GM12878 (cell line): Measurements from ENCODE around the gene ATP8A1. TPM values are rescaled to one million over a fixed set of nuclear protein-coding genes. Genes with fewer than 3 reads are reported as not detected.
A peak's percentile ranks its signal among the peaks of the same experiment; 100 is the strongest.

Experiments
- BCL3 ChIP-seq: IDR thresholded peaks from 2 replicates; pipeline ENCODE4 v1.6.1; 2011; ENCODE audit warnings: borderline replicate concordance, low read depth, mild to moderate bottlenecking, moderate library complexity, low read length; ENCODE audit not compliant: insufficient read depth, poor library complexity, severe bottlenecking
- CEBPZ ChIP-seq: fragments of 150-350 bp; IDR thresholded peaks from 2 replicates; pipeline ENCODE4 v1.6.1; 2016; ENCODE audit warnings: low read depth, low read length
- ESRRA ChIP-seq: IDR thresholded peaks from 2 replicates; pipeline ENCODE4 v1.6.1; 2012; ENCODE audit warnings: mild to moderate bottlenecking, low read length, improper control_type of control experiment
- ETV6 ChIP-seq, 2 experiments: fragments of 450-650 bp in 1 of 2; IDR thresholded peaks in 1 of 2; conservative IDR thresholded peaks in 1 of 2; 2 replicates each; pipeline ENCODE4 v1.6.1; 2014; ENCODE audit warnings: antibody characterized with exemption in 1 of 2, borderline replicate concordance in 1 of 2, low read depth in 1 of 2, mild to moderate bottlenecking in 1 of 2, moderate library complexity in 1 of 2
- GATAD2B ChIP-seq: fragments of 450-650 bp; conservative IDR thresholded peaks from 2 replicates; pipeline ENCODE4 v1.6.1; 2017; ENCODE audit warnings: low read depth, mild to moderate bottlenecking, moderate library complexity
- HDAC6 ChIP-seq: fragments of 200-600 bp; sonication (generic); IDR thresholded peaks from one replicate; pipeline ENCODE4 v1.8.0; 2017; ENCODE audit warnings: antibody characterized with exemption; ENCODE audit not compliant: unreplicated experiment
- IKZF1 ChIP-seq: fragments of 450-650 bp; conservative IDR thresholded peaks from 2 replicates; pipeline ENCODE4 v1.6.1; 2017; ENCODE audit warnings: antibody characterized with exemption, mild to moderate bottlenecking
- IRF3 ChIP-seq: fragments of 450-650 bp; IDR thresholded peaks from 2 replicates; pipeline ENCODE4 v1.6.1; 2014; ENCODE audit warnings: mild to moderate bottlenecking
- KDM1A ChIP-seq: fragments of 200-600 bp; sonication (generic); IDR thresholded peaks from 2 replicates; pipeline ENCODE4 v1.6.1; 2016; ENCODE audit warnings: borderline replicate concordance
- LARP7 ChIP-seq: fragments of 450-650 bp; IDR thresholded peaks from 2 replicates; pipeline ENCODE4 v1.6.1; 2017; ENCODE audit warnings: mild to moderate bottlenecking
- MAX ChIP-seq: IDR thresholded peaks from 2 replicates; pipeline ENCODE4 v1.6.1; 2012; ENCODE audit warnings: low read depth, low read length, improper control_type of control experiment
- NKRF ChIP-seq: fragments of 450-650 bp; conservative IDR thresholded peaks from 2 replicates; pipeline ENCODE4 v1.6.1; 2017; ENCODE audit warnings: mild to moderate bottlenecking, moderate library complexity
- PAX8 ChIP-seq: fragments of 450-650 bp; IDR thresholded peaks from 2 replicates; pipeline ENCODE4 v1.6.1; 2017; ENCODE audit warnings: mild to moderate bottlenecking, moderate library complexity
- POLR2AphosphoS2 ChIP-seq: IDR thresholded peaks from 2 replicates; pipeline ENCODE4 v1.6.1; 2011; ENCODE audit warnings: low read depth, mild to moderate bottlenecking, low read length, improper control_type of control experiment, moderate library complexity
- RBBP5 ChIP-seq: fragments of 200-600 bp; sonication (generic); conservative IDR thresholded peaks from 2 replicates; pipeline ENCODE4 v1.6.1; 2016
- RUNX3 ChIP-seq: IDR thresholded peaks from 2 replicates; pipeline ENCODE4 v1.6.1; 2012; ENCODE audit warnings: low read length, inconsistent platforms
- SIN3A ChIP-seq: IDR thresholded peaks from 2 replicates; pipeline ENCODE4 v1.6.1; 2012; ENCODE audit warnings: low read depth, low read length, improper control_type of control experiment
- SREBF1 ChIP-seq: IDR thresholded peaks from 2 replicates; pipeline ENCODE4 v1.6.1; 2012; ENCODE audit warnings: mild to moderate bottlenecking, low read length
- YY1 ChIP-seq: IDR thresholded peaks from 2 replicates; pipeline ENCODE4 v1.6.1; 2011; ENCODE audit warnings: low read depth, mild to moderate bottlenecking, low read length
- ZNF384 ChIP-seq: IDR thresholded peaks from 2 replicates; pipeline ENCODE4 v1.6.1; 2012; ENCODE audit warnings: low read depth, mild to moderate bottlenecking, low read length, improper control_type of control experiment, borderline replicate concordance
- polyA plus RNA-seq, 11 experiments: library from polyadenylated mRNA; depleted of rRNA in 4 of 11; unstranded in 6 of 11; stranded (reverse) in 5 of 11; fragments of >200 nt; fragmentation: Nextera tagmentation in 4 of 11; fragmentation: Illumina TruSeq in 1 of 11; extraction: Ambion mirVana in 4 of 11; extraction: Trizol in 1 of 11; gene quantifications; 1 replicate in 1 of 11; 2 replicates in 10 of 11; pipeline versions ENCODE4 v1.2.1 to v1.2.3, GENCODE V29; 2011 to 2016; ENCODE audit warnings: inconsistent platforms in 2 of 11, missing spikeins in 2 of 11, low read depth in 1 of 11
- total RNA-seq, 4 experiments: library from RNA; depleted of rRNA in 3 of 4; stranded (reverse); fragments of >200 nt in 3 of 4; fragmentation: Illumina TruSeq in 1 of 4; extraction: Trizol in 1 of 4; gene quantifications; 2 replicates each; pipeline versions ENCODE4 v1.2.1 to v1.2.3, GENCODE V29; 2013 to 2021

Gene ATP8A1
- total and polyA plus RNA-seq, 10 of the 15 experiments (the other 5 are each of a cell fraction or from before 2014, with no cell fraction given): 9.0 to 116 (median 37.3) TPM

GRCh38 chr4:42488114-42488513 is 168.8 kb downstream of the ATP8A1 start (continued):
- TF ChIP-seq CEBPZ (no peak), ESRRA (no peak), ZNF384 (peak; percentile 88), PAX8 (no peak), SREBF1 (no peak), RBBP5 (no peak), GATAD2B (no peak), HDAC6 (no peak), ETV6 (conservative IDR thresholded peaks at IDR 0.05 in 1 of 2, IDR thresholded peaks at IDR 0.05 in 1 of 2; ENCODE audit: borderline replicate concordance in 1 of 2, low read depth in 1 of 2) (peak in 1 of 2 experiments; percentile 24; a peak in 1 of 4 replicates), NKRF (no peak), KDM1A (no peak), LARP7 (no peak), POLR2AphosphoS2 (no peak), IRF3 (no peak), YY1 (no peak), MAX (no peak), RUNX3 (peak; percentile 94), BCL3 (no peak), IKZF1 (0 out of 2 replicates have a peak, but pooled peaks have one; percentile 25), SIN3A (no peak)
